Fibroblast of lung (primary cell): ENCODE measurements around the gene RAB23.

Source experiments
- CTCF ChIP-seq, 2 donors: IDR thresholded peaks in 1 of 2; conservative IDR thresholded peaks in 1 of 2; 1 replicate in 1 of 2; 2 replicates in 1 of 2; pipeline ENCODE4 v1.5.1; 2011 to 2012; ENCODE audit warnings: low read length in 2 of 2, control low read depth in 1 of 2, inconsistent platforms in 1 of 2, low read depth in 1 of 2, mild to moderate bottlenecking in 1 of 2
- EZH2 ChIP-seq: IDR thresholded peaks from 2 replicates; pipeline ENCODE4 v1.5.1; 2012; ENCODE audit warnings: low read length, control low read depth, mild to moderate bottlenecking; ENCODE audit errors: missing control alignments

- TF ChIP-seq CTCF (conservative IDR thresholded peaks at IDR 0.05 in 1 of 2, IDR thresholded peaks at IDR 0.05 in 1 of 2; ENCODE audit: low read depth in 1 of 2, low read length in 2 of 2) (no peak), EZH2 (no peak)
Observed at GRCh38 chr6:57141451-57142177, 80.5 kb downstream of the RAB23 start.
